Anterior cingulate cortex (tissue), 58 donors: ENCODE results near the gene CYYR1.

ENCODE experiments used
- DNase-seq, 58 donors: peaks; one replicate each; lab custom pipeline; 2025; lab: John Stamatoyannopoulos, UW

The CYYR1 gene

GRCh38 chr21:26444646-26445045 is 128.4 kb downstream of the CYYR1 start:
- no peak for DNase-seq

- no peak for DNase-seq
Measured at GRCh38 chr21:26443867-26444266, 129.2 kb downstream of the CYYR1 start.

- no peak for DNase-seq
Measured at GRCh38 chr21:26443291-26443690, 129.8 kb downstream of the CYYR1 start.

- no peak for DNase-seq
Measured at GRCh38 chr21:26441149-26441548, 131.9 kb downstream of the CYYR1 start.

GRCh38 chr21:26438976-26439375 is 134.1 kb downstream of the CYYR1 start:
- no peak for DNase-seq

- DNase-seq: no peak
Measured at GRCh38 chr21:26437326-26438009, 135.6 kb downstream of the CYYR1 start.

GRCh38 chr21:26433386-26433785 is 139.7 kb downstream of the CYYR1 start:
- DNase-seq: no peak

- no peak for DNase-seq
Measured at GRCh38 chr21:26432410-26432809, 140.7 kb downstream of the CYYR1 start.

- DNase-seq: no peak
Measured at GRCh38 chr21:26425576-26425975, 147.5 kb downstream of the CYYR1 start.

- no peak for DNase-seq
Measured at GRCh38 chr21:26423511-26423910, 149.6 kb downstream of the CYYR1 start.

- DNase-seq: no peak
Measured at GRCh38 chr21:26422706-26423105, 150.4 kb downstream of the CYYR1 start.

GRCh38 chr21:26422138-26422537 is 150.9 kb downstream of the CYYR1 start:
- DNase-seq: no peak

- DNase-seq: no peak
Measured at GRCh38 chr21:26421724-26422123, 151.4 kb downstream of the CYYR1 start.
